Measurements from ENCODE around the gene GALNT4. TPM values are rescaled to one million over a fixed set of nuclear protein-coding genes. Genes with fewer than 3 reads are reported as not detected.

GALNT4 gene
- total RNA-seq, 5 donors from 2014 or later (not counting 1 experiment from before 2014, with no cell fraction given), result 4.9 to 9.6 (median 6.5) TPM

- no peaks in the 10 kb centered on the region for H3K4me1 ChIP-seq (ENCODE audit: control insufficient read depth in 1 of 2, extremely low read depth in 1 of 2, insufficient read depth in 2 of 2, low read length in 2 of 2)
- H3K4me3 ChIP-seq (ENCODE audit: control insufficient read depth in 1 of 2, extremely low read depth in 1 of 2, low read length in 1 of 2), result no peak overlapping the region
- H3K27me3 ChIP-seq (replicated peaks in 1 of 2; ENCODE audit: control insufficient read depth in 2 of 2, extremely low read depth in 1 of 2, insufficient read depth in 2 of 2, low read length in 1 of 2), result no peaks in the 10 kb centered on the region
- Mint-ChIP-seq H3K27me3 (no peaks in the 10 kb centered on the region), H3K36me3 (peaks cover 61% of the 10 kb centered on the region), H3K9me3 (no peaks in the 10 kb centered on the region), H3K4me1 (peaks cover 1 to 5% (median 2%) of the 10 kb centered on the region in 3 donors), H3K4me3 (no peak overlapping the region), H3K27ac (no peak overlapping the region)
- H3K36me3 ChIP-seq (ENCODE audit: control insufficient read depth in 2 of 2, extremely low read depth in 1 of 2, insufficient read depth in 1 of 2, low read length in 1 of 2), result peaks cover 5 to 50% of the 10 kb centered on the region in 2 donors
- WGBS (ENCODE audit: insufficient coverage), result 93% methylated on average over 2 of the region's 2 CpGs
- ChIA-PET CTCF (no interaction called here), POLR2A (interaction anchor here in 1 of 2 donors (0.6 kb wide), 1 partner anchor 10 kb away, joined by 3 read pairs; no protein-coding TSS in a partner anchor)
- DNase-seq, result no peak
- H3K9me3 ChIP-seq, result no peaks in the 10 kb centered on the region
- ATAC-seq (replicated peaks in 1 of 4), result no peak
- H3K27ac ChIP-seq (ENCODE audit: low read length), result no peak overlapping the region
Observed at GRCh38 chr12:89486264-89486663, 38.3 kb downstream of the GALNT4 start.

- no peak overlapping the region for H3K4me3 ChIP-seq (ENCODE audit: control insufficient read depth in 1 of 2, extremely low read depth in 1 of 2, low read length in 1 of 2)
- Mint-ChIP-seq H3K27me3 (no peaks in the 10 kb centered on the region), H3K4me3 (no peak overlapping the region), H3K4me1 (peaks cover 1 to 5% (median 2%) of the 10 kb centered on the region in 3 donors), H3K36me3 (peaks cover 52% of the 10 kb centered on the region), H3K27ac (no peak overlapping the region), H3K9me3 (no peaks in the 10 kb centered on the region)
- no peaks in the 10 kb centered on the region for H3K27me3 ChIP-seq (replicated peaks in 1 of 2; ENCODE audit: control insufficient read depth in 2 of 2, extremely low read depth in 1 of 2, insufficient read depth in 2 of 2, low read length in 1 of 2)
- CTCF ChIA-PET, result no interaction called here
- DNase-seq, result no peak
- no peaks in the 10 kb centered on the region for H3K4me1 ChIP-seq (ENCODE audit: control insufficient read depth in 1 of 2, extremely low read depth in 1 of 2, insufficient read depth in 2 of 2, low read length in 2 of 2)
- no peaks in the 10 kb centered on the region for H3K9me3 ChIP-seq
- POLR2A ChIA-PET, result no interaction called here
- no peak overlapping the region for H3K27ac ChIP-seq (ENCODE audit: low read length)
- H3K36me3 ChIP-seq (ENCODE audit: control insufficient read depth in 2 of 2, extremely low read depth in 1 of 2, insufficient read depth in 1 of 2, low read length in 1 of 2), result peaks cover 3 to 36% of the 10 kb centered on the region in 2 donors
- no CpG with 5 or more reads among the region's 1 CpG for WGBS (ENCODE audit: insufficient coverage)
- ATAC-seq (replicated peaks in 1 of 4), result no peak
Observed at GRCh38 chr12:89484470-89484869, 40.1 kb downstream of the GALNT4 start.

DNA sequence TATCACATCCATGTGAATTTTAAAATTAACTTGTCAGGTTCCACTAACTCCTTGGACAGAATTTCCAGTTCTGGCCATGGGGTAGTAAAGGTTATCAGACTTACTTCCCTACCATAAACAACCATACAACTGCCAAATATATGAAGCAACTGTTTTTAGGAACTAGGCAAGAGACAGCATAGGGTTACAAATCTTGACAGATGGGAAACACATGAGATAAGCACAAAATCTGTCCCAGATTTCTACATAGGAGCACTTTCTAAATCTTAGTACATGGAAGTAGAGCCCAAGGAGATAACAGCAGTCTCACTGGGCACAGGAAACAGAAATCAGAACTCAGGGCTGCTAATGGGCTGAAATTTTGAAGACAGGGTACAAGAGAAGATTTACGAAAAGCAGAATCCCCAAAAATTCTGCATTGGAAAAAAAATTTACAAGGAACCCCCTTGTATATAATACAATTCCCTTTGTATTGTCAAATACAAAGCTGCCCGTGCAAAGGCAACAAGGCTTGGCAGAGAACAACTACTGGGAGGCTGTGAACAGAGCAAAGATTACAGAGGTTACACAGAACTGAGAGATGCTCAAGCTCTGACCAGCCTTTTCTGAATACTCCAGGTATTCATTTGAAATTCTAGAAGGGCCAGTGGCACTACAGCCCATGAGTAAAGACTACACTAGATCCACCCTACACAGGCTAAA is 43.2 kb downstream of the GALNT4 start:
- H3K9me3 Mint-ChIP-seq, result no peaks in the 10 kb centered on the region
- ATAC-seq (replicated peaks in 1 of 4) (no peak), DNase-seq (no peak)
- Histone ChIP-seq H3K4me3 (ENCODE audit: control insufficient read depth in 1 of 2, extremely low read depth in 1 of 2, low read length in 1 of 2) (no peak overlapping the region), H3K36me3 (ENCODE audit: control insufficient read depth in 2 of 2, extremely low read depth in 1 of 2, insufficient read depth in 1 of 2, low read length in 1 of 2) (peaks cover 0 to 15% of the 10 kb centered on the region in 2 donors), H3K27me3 (replicated peaks in 1 of 2; ENCODE audit: control insufficient read depth in 2 of 2, extremely low read depth in 1 of 2, insufficient read depth in 2 of 2, low read length in 1 of 2) (no peaks in the 10 kb centered on the region), H3K27ac (ENCODE audit: low read length) (no peak overlapping the region), H3K4me1 (ENCODE audit: control insufficient read depth in 1 of 2, extremely low read depth in 1 of 2, insufficient read depth in 2 of 2, low read length in 2 of 2) (peaks cover 0 to 12% of the 10 kb centered on the region in 2 experiments), H3K9me3 (no peaks in the 10 kb centered on the region)
- peaks cover 4 to 18% (median 12%) of the 10 kb centered on the region in 3 donors for H3K4me1 Mint-ChIP-seq
- ChIA-PET POLR2A (no interaction called here), CTCF (interaction anchor here in 1 of 2 donors (0.6 kb wide), 1 partner anchor 66 kb away, joined by 3 read pairs; no protein-coding TSS in a partner anchor)
- WGBS (ENCODE audit: insufficient coverage), result 100% methylated on average over 1 of the region's 2 CpGs
- H3K4me3 Mint-ChIP-seq, result no peak overlapping the region
- peaks cover 35% of the 10 kb centered on the region for H3K36me3 Mint-ChIP-seq
- no peak overlapping the region for H3K27ac Mint-ChIP-seq
- H3K27me3 Mint-ChIP-seq, result no peaks in the 10 kb centered on the region

- H3K36me3 Mint-ChIP-seq, result peaks cover 21% of the 10 kb centered on the region
- no peak for ATAC-seq (replicated peaks in 1 of 4)
- Histone ChIP-seq H3K27me3 (replicated peaks in 1 of 2; ENCODE audit: control insufficient read depth in 2 of 2, extremely low read depth in 1 of 2, insufficient read depth in 2 of 2, low read length in 1 of 2) (no peaks in the 10 kb centered on the region), H3K27ac (ENCODE audit: low read length) (no peak overlapping the region), H3K4me1 (ENCODE audit: control insufficient read depth in 1 of 2, extremely low read depth in 1 of 2, insufficient read depth in 2 of 2, low read length in 2 of 2) (peaks cover 0 to 12% of the 10 kb centered on the region in 2 experiments), H3K9me3 (no peaks in the 10 kb centered on the region), H3K36me3 (ENCODE audit: control insufficient read depth in 2 of 2, extremely low read depth in 1 of 2, insufficient read depth in 1 of 2, low read length in 1 of 2) (peaks cover 0 to 3% of the 10 kb centered on the region in 2 donors), H3K4me3 (ENCODE audit: control insufficient read depth in 1 of 2, extremely low read depth in 1 of 2, low read length in 1 of 2) (no peak overlapping the region)
- DNase-seq, result no peak
- POLR2A ChIA-PET, result no interaction called here
- CTCF ChIA-PET, result interaction anchor here in 1 of 2 donors (0.7 kb wide), 1 partner anchor 9 kb away, joined by 4 read pairs; no protein-coding TSS in a partner anchor
- H3K4me3 Mint-ChIP-seq, result no peak overlapping the region
- no peak overlapping the region for H3K27ac Mint-ChIP-seq
- no peaks in the 10 kb centered on the region for H3K9me3 Mint-ChIP-seq
- no CpG with 5 or more reads among the region's 3 CpGs for WGBS (ENCODE audit: insufficient coverage)
- H3K27me3 Mint-ChIP-seq, result no peaks in the 10 kb centered on the region
- H3K4me1 Mint-ChIP-seq, result peaks cover 0 to 23% (median 14%) of the 10 kb centered on the region in 3 donors
Observed at GRCh38 chr12:89479982-89480381, 44.6 kb downstream of the GALNT4 start.

DNA sequence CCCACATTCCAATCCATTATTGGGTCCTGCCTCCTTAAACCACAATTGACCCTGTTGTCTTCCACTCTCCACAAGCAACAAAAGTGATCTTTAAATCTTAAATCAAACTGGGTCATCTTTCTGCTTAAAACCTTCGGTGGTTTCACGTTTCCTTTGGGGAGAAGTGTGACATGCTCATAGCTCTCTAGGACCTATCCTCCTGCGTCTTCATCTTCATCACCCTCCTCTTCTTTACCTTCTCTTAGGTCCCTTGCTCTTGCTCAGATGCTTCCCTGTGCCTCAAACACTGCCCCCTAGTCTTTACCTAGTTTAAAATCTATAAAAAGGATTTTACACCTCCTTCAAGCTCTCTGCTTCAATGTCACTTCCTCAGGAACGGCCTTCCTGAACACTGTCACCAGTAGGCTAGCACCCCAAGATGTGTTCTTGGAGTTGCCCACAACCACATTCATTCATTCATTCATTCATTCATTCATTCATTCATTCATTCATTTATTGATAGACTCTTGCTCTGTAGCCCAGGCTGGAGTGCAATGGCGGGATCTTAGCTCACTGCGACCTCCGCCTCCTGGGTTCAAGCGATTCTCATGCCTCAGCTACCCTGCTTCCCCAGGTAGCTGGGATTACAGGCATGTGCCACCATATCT is 46.8 kb downstream of the GALNT4 start:
- ChIA-PET CTCF (interaction anchor here in 1 of 2 donors (1.0 kb wide), 1 partner anchor 427 kb away, joined by 3 read pairs; no protein-coding TSS in a partner anchor), POLR2A (interaction anchor here (0.6 to 0.7 kb wide), 2 partner anchors 10 to 53 kb away, joined by 3 read pairs; no protein-coding TSS in a partner anchor)
- H3K4me3 Mint-ChIP-seq, result peak overlapping the region in 1 of 3 donors; percentile 10
- H3K4me1 Mint-ChIP-seq, result peaks cover 0 to 31% (median 20%) of the 10 kb centered on the region in 3 donors
- peak in 1 of 4 experiments; percentile 44 for ATAC-seq (replicated peaks in 1 of 4)
- peak overlapping the region; percentile 32 for H3K27ac ChIP-seq (ENCODE audit: low read length)
- H3K4me3 ChIP-seq (ENCODE audit: control insufficient read depth in 1 of 2, extremely low read depth in 1 of 2, low read length in 1 of 2), result no peak overlapping the region
- no peaks in the 10 kb centered on the region for H3K9me3 Mint-ChIP-seq
- H3K27me3 Mint-ChIP-seq, result no peaks in the 10 kb centered on the region
- WGBS (ENCODE audit: insufficient coverage), result no CpG with 5 or more reads among the region's 8 CpGs
- H3K9me3 ChIP-seq, result no peaks in the 10 kb centered on the region
- peak overlapping the region; percentile 56 to 70 for H3K27ac Mint-ChIP-seq
- H3K4me1 ChIP-seq (ENCODE audit: control insufficient read depth in 1 of 2, extremely low read depth in 1 of 2, insufficient read depth in 2 of 2, low read length in 2 of 2), result peaks cover 0 to 12% of the 10 kb centered on the region in 2 experiments
- no peaks in the 10 kb centered on the region for H3K36me3 ChIP-seq (ENCODE audit: control insufficient read depth in 2 of 2, extremely low read depth in 1 of 2, insufficient read depth in 1 of 2, low read length in 1 of 2)
- no peaks in the 10 kb centered on the region for H3K27me3 ChIP-seq (replicated peaks in 1 of 2; ENCODE audit: control insufficient read depth in 2 of 2, extremely low read depth in 1 of 2, insufficient read depth in 2 of 2, low read length in 1 of 2)
- H3K36me3 Mint-ChIP-seq, result peaks cover 9% of the 10 kb centered on the region
- no peak for DNase-seq

DNA sequence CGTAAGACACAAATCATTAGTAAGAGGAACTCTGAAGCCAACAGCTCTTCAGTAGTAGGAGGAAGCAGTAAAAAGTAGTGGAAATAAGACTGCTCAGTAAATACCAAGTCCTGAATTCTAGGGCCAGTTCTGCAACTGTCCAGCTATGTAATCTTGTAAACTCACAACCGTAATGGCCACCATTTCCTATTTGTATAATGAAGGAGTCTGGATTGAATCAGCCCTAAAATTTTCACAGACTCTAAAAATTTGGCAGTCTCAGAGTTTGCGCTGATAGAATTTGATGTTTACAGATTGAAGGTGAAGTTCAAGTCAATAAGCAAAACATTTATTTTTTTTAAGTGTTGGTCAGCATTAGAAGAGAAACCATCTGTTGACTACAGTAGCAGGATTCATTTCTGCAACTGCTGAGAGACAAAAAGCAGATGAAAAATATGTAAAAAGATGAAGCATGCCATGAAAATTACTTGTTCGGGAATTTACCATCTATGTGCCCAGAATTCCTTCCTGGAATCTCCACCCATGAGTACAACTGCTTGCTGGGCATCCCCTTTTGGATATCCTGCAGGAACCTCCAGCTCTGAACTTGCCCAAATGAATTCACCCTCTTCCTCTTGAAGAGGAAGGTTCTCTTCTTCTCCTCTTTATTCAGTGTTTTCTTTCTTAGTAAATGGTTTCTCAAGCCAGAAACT is 47.5 kb downstream of the GALNT4 start:
- peak overlapping the region; percentile 32 for H3K27ac ChIP-seq (ENCODE audit: low read length)
- no peaks in the 10 kb centered on the region for H3K27me3 ChIP-seq (replicated peaks in 1 of 2; ENCODE audit: control insufficient read depth in 2 of 2, extremely low read depth in 1 of 2, insufficient read depth in 2 of 2, low read length in 1 of 2)
- no peaks in the 10 kb centered on the region for H3K9me3 Mint-ChIP-seq
- WGBS (ENCODE audit: insufficient coverage), result 80% methylated on average over 1 of the region's 4 CpGs
- no peaks in the 10 kb centered on the region for H3K9me3 ChIP-seq
- H3K4me1 Mint-ChIP-seq, result peaks cover 0 to 37% (median 25%) of the 10 kb centered on the region in 3 donors
- no peak overlapping the region for H3K4me3 ChIP-seq (ENCODE audit: control insufficient read depth in 1 of 2, extremely low read depth in 1 of 2, low read length in 1 of 2)
- H3K36me3 ChIP-seq (ENCODE audit: control insufficient read depth in 2 of 2, extremely low read depth in 1 of 2, insufficient read depth in 1 of 2, low read length in 1 of 2), result no peaks in the 10 kb centered on the region
- H3K4me1 ChIP-seq (ENCODE audit: control insufficient read depth in 1 of 2, extremely low read depth in 1 of 2, insufficient read depth in 2 of 2, low read length in 2 of 2), result peaks cover 0 to 12% of the 10 kb centered on the region in 2 experiments
- peak overlapping the region; percentile 56 to 70 for H3K27ac Mint-ChIP-seq
- ATAC-seq (replicated peaks in 1 of 4) (no peak), DNase-seq (no peak)
- no peak overlapping the region for H3K4me3 Mint-ChIP-seq
- ChIA-PET CTCF (no interaction called here), POLR2A (interaction anchor here in 1 of 2 donors (0.7 kb wide), 1 partner anchor 11 kb away, joined by 3 read pairs; no protein-coding TSS in a partner anchor)
- no peaks in the 10 kb centered on the region for H3K27me3 Mint-ChIP-seq
- H3K36me3 Mint-ChIP-seq, result peaks cover 3% of the 10 kb centered on the region

All from T-cell (primary cell).